Neural cell (in vitro differentiated cells): ENCODE measurements around the gene ALDH1A3. TPM values are rescaled to one million over a fixed set of nuclear protein-coding genes. Genes with fewer than 3 reads are reported as not detected.

Experiments used
- H2AFZ ChIP-seq: fragments of 200-600, 300-800 bp; sonication (generic), shearing (Covaris generic); 2 replicates; pipeline ENCODE4 v1.6.0; 2014; ENCODE audit warnings: low read depth, mild to moderate bottlenecking, antibody characterized with exemption, low read length, moderate library complexity
- H3F3A ChIP-seq: fragments of 200-600 bp; shearing (Covaris generic); 2 replicates; pipeline ENCODE4 v1.6.1; 2016; ENCODE audit warnings: mild to moderate bottlenecking, moderate library complexity, mixed read lengths, antibody characterized with exemption, low read length; ENCODE audit not compliant: insufficient read depth, poor library complexity, severe bottlenecking
- H3K27ac ChIP-seq: fragments of 200-600, 300-800 bp; sonication (generic), shearing (Covaris generic); 2 replicates; pipeline ENCODE4 v1.5.1; 2014; ENCODE audit warnings: mild to moderate bottlenecking, low read length, moderate library complexity
- H3K27me3 ChIP-seq: fragments of 300-800, 200-600 bp; sonication (generic), shearing (Covaris generic); 2 replicates; pipeline ENCODE4 v1.6.0; 2014; ENCODE audit warnings: mild to moderate bottlenecking, low read depth, low read length, moderate library complexity; ENCODE audit not compliant: insufficient read depth
- H3K36me3 ChIP-seq: fragments of 300-800, 200-600 bp; sonication (generic), shearing (Covaris generic); 2 replicates; pipeline ENCODE4 v1.5.1; 2014; ENCODE audit warnings: mild to moderate bottlenecking, antibody characterized with exemption, low read length, moderate library complexity; ENCODE audit not compliant: insufficient read depth
- H3K4me2 ChIP-seq: fragments of 300-800, 200-600 bp; sonication (generic), shearing (Covaris generic); 2 replicates; pipeline ENCODE4 v1.6.0; 2014; ENCODE audit warnings: mild to moderate bottlenecking, low read length
- H3K4me3 ChIP-seq: fragments of 300-800, 200-600 bp; sonication (generic), shearing (Covaris generic); 2 replicates; pipeline ENCODE4 v1.5.1; 2014; ENCODE audit warnings: mild to moderate bottlenecking, low read length, moderate library complexity
- H3K79me2 ChIP-seq: fragments of 200-600 bp; shearing (Covaris generic); replicated peaks from 2 replicates; pipeline ENCODE4 v1.6.0; 2014; ENCODE audit warnings: mild to moderate bottlenecking, low read length, moderate library complexity; ENCODE audit not compliant: insufficient read depth
- H3K9ac ChIP-seq: fragments of 300-800, 200-600 bp; sonication (generic), shearing (Covaris generic); 2 replicates; pipeline ENCODE4 v1.6.1; 2016; ENCODE audit warnings: mild to moderate bottlenecking, low read length, mixed read lengths
- H3K9me2 ChIP-seq: fragments of 200-600 bp; shearing (Covaris generic); 2 replicates; pipeline ENCODE4 v1.6.1; 2016; ENCODE audit warnings: mild to moderate bottlenecking, low read length, mixed read lengths; ENCODE audit not compliant: insufficient read depth
- H3K9me3 ChIP-seq: fragments of 200-600, 300-800 bp; sonication (generic), shearing (Covaris generic); 2 replicates; pipeline ENCODE4 v1.6.1; 2016; ENCODE audit warnings: mild to moderate bottlenecking, mixed run types, low read length, moderate library complexity, mixed read lengths
- H4K20me1 ChIP-seq: fragments of 200-600 bp; shearing (Covaris generic); 2 replicates; pipeline ENCODE4 v1.6.1; 2016; ENCODE audit warnings: mild to moderate bottlenecking, mixed run types; ENCODE audit not compliant: insufficient read depth
- EP300 ChIP-seq: fragments of 450-650 bp; conservative IDR thresholded peaks from 2 replicates; pipeline ENCODE4 v1.6.1; 2014; ENCODE audit warnings: antibody characterized with exemption, mild to moderate bottlenecking, moderate library complexity; ENCODE audit not compliant: poor library complexity, severe bottlenecking
- EZH2 ChIP-seq: fragments of 200-600, 300-800 bp; shearing (Covaris generic), sonication (generic); IDR thresholded peaks from 2 replicates; pipeline ENCODE4 v1.6.1; 2014; ENCODE audit warnings: antibody characterized with exemption, low read length, borderline replicate concordance, mild to moderate bottlenecking; ENCODE audit not compliant: insufficient read depth, poor library complexity, severe bottlenecking
- MXI1 ChIP-seq: fragments of 450-650 bp; conservative IDR thresholded peaks from 2 replicates; pipeline ENCODE4 v1.6.1; 2014; ENCODE audit warnings: antibody characterized with exemption, mild to moderate bottlenecking; ENCODE audit not compliant: poor library complexity, severe bottlenecking
- POLR2AphosphoS5 ChIP-seq: IDR thresholded peaks from 2 replicates; pipeline ENCODE4 v1.6.1; 2012
- RAD21 ChIP-seq: fragments of 450-650 bp; conservative IDR thresholded peaks from 2 replicates; pipeline ENCODE4 v1.6.1; 2014; ENCODE audit warnings: antibody characterized with exemption, mild to moderate bottlenecking, moderate library complexity
- SMC3 ChIP-seq: fragments of 450-650 bp; conservative IDR thresholded peaks from 2 replicates; pipeline ENCODE4 v1.6.1; 2014; ENCODE audit warnings: antibody characterized with exemption, mild to moderate bottlenecking, moderate library complexity; ENCODE audit not compliant: poor library complexity
- TAF1 ChIP-seq: IDR thresholded peaks from 2 replicates; pipeline ENCODE4 v1.6.1; 2012; ENCODE audit warnings: low read depth
- polyA plus RNA-seq: library from polyadenylated mRNA; depleted of rRNA; stranded (reverse); fragments of >200 nt; gene quantifications from 2 replicates; pipeline ENCODE4 v1.2.3, GENCODE V29; 2014
- TF ChIP-seq, protein P1 (sequence below): IDR thresholded peaks from 2 replicates; pipeline ENCODE4 v1.6.1; 2012; ENCODE audit warnings: borderline replicate concordance
- TF ChIP-seq, protein P2 (sequence below): fragments of 450-650 bp; IDR thresholded peaks from 2 replicates; pipeline ENCODE4 v1.5.1; 2014; ENCODE audit warnings: antibody characterized with exemption, mild to moderate bottlenecking, moderate library complexity; ENCODE audit not compliant: poor library complexity, severe bottlenecking

ALDH1A3 gene
- polyA plus RNA-seq, 1 donor from 2014 or later: 0.06 TPM

DNA sequence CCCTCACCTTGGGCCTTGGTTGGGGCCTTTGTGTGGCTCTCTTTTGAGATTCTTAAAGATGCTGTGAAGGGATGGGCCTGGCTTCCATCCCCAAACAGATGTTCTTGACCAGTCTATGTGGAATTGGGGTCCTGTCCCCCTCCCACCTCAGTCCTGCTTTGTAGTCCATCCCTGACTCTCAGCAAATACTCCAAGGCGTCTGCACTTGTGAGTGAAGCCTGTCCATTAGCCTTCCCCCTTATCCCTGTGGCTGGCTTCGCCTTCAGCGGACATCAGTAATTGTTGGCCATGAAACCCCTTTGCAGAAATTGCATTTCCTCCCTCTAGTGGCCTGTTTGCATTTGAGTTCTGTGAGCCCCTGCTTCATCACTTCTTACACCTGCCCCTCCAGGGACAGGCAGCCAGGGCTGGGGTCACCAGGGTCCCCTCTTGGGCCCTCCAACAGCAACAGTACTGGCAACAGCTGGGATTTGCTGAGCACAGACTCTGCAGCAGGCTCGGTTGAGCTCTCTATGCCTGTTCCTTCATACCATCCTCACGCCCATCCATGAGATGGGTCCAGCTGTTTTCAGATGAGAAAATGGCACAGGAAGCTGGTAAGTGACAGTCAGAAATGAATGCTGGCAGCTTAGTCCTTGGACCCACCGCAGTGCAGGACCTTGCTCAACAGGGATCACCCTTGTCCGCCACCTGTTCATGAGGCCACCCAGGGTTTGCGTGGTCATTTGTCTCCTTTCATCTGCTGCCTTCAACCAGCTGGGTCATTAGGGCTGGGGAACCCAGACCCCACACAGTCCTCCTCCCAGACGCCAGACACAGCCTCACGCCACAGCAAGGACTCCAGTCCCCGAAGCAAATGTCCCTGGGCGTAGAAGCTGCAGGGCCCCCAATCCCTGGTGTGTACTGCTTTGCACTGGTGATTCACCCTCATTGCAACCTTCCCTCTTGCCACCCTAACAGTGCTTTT lies 30.6 kb downstream of the ALDH1A3 start:
- Histone ChIP-seq H3K36me3 (no peaks in the 10 kb centered on the region), H3K27ac (no peak overlapping the region), H3K9me3 (no peaks in the 10 kb centered on the region)

DNA sequence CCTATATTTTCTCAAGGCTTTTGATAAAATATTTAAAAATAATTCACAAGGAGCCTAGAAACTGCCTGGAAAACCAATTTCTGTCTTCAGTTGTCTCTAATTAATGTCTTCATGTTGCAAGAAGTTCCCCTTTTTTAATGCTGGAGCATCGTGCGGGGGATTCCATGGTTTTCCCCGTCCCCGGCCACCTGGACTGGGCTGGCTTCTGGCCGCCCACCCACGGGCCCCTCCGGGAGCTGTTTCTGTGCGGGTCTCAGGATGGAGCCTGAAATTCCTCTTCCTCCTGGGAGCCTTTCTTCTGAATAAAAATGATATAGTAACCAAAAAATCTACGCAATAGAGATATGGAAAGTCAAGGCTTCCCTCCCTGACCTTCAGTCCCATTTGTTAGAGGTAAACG lies 31.5 kb downstream of the ALDH1A3 start:
- Histone ChIP-seq H3K4me3 (no peak overlapping the region), H3K79me2 (no peaks in the 10 kb centered on the region), H3K9me3 (no peaks in the 10 kb centered on the region), H3K9ac (no peak overlapping the region), H3K27me3 (no peaks in the 10 kb centered on the region), H2AFZ (no peak overlapping the region), H3K4me2 (no peak overlapping the region), H4K20me1 (no peaks in the 10 kb centered on the region), H3K9me2 (no peaks in the 10 kb centered on the region), H3K27ac (no peak overlapping the region), H3K36me3 (no peaks in the 10 kb centered on the region), H3F3A (no peaks in the 10 kb centered on the region)
- no peak for TF ChIP-seq SMC3
- TF ChIP-seq, protein P1, sequence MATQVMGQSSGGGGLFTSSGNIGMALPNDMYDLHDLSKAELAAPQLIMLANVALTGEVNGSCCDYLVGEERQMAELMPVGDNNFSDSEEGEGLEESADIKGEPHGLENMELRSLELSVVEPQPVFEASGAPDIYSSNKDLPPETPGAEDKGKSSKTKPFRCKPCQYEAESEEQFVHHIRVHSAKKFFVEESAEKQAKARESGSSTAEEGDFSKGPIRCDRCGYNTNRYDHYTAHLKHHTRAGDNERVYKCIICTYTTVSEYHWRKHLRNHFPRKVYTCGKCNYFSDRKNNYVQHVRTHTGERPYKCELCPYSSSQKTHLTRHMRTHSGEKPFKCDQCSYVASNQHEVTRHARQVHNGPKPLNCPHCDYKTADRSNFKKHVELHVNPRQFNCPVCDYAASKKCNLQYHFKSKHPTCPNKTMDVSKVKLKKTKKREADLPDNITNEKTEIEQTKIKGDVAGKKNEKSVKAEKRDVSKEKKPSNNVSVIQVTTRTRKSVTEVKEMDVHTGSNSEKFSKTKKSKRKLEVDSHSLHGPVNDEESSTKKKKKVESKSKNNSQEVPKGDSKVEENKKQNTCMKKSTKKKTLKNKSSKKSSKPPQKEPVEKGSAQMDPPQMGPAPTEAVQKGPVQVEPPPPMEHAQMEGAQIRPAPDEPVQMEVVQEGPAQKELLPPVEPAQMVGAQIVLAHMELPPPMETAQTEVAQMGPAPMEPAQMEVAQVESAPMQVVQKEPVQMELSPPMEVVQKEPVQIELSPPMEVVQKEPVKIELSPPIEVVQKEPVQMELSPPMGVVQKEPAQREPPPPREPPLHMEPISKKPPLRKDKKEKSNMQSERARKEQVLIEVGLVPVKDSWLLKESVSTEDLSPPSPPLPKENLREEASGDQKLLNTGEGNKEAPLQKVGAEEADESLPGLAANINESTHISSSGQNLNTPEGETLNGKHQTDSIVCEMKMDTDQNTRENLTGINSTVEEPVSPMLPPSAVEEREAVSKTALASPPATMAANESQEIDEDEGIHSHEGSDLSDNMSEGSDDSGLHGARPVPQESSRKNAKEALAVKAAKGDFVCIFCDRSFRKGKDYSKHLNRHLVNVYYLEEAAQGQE: no peak
- no peak for TF ChIP-seq POLR2AphosphoS5
- no peak for TF ChIP-seq MXI1
- TF ChIP-seq EZH2: no peak
- no peak for TF ChIP-seq RAD21
- TF ChIP-seq EP300: no peak
- TF ChIP-seq, protein P2, sequence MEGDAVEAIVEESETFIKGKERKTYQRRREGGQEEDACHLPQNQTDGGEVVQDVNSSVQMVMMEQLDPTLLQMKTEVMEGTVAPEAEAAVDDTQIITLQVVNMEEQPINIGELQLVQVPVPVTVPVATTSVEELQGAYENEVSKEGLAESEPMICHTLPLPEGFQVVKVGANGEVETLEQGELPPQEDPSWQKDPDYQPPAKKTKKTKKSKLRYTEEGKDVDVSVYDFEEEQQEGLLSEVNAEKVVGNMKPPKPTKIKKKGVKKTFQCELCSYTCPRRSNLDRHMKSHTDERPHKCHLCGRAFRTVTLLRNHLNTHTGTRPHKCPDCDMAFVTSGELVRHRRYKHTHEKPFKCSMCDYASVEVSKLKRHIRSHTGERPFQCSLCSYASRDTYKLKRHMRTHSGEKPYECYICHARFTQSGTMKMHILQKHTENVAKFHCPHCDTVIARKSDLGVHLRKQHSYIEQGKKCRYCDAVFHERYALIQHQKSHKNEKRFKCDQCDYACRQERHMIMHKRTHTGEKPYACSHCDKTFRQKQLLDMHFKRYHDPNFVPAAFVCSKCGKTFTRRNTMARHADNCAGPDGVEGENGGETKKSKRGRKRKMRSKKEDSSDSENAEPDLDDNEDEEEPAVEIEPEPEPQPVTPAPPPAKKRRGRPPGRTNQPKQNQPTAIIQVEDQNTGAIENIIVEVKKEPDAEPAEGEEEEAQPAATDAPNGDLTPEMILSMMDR: no peak

More for the DNA sequence above, 30.6 kb downstream of the ALDH1A3 start:
- Histone ChIP-seq H3K9me2 (no peaks in the 10 kb centered on the region), H3F3A (no peaks in the 10 kb centered on the region), H3K9ac (no peak overlapping the region), H2AFZ (no peak overlapping the region), H3K4me2 (no peak overlapping the region), H3K79me2 (no peaks in the 10 kb centered on the region), H3K27me3 (no peaks in the 10 kb centered on the region), H3K4me3 (no peak overlapping the region), H4K20me1 (no peaks in the 10 kb centered on the region)
- TF ChIP-seq POLR2AphosphoS5 (no peak), MXI1 (no peak), TAF1 (no peak), SMC3 (no peak), RAD21 (no peak), EZH2 (no peak), EP300 (no peak)
- TF ChIP-seq, protein P1: no peak
- TF ChIP-seq, protein P2: no peak
